Measurements from ENCODE around the gene GSTM5.
A peak's percentile ranks its signal among the peaks of the same experiment; 100 is the strongest.
"Not testable (repeated sequence)": the region's sequence is repeated elsewhere in the genome, so short reads cannot be mapped to it uniquely, and the experiment has no call there.

Gene GSTM5

GRCh38 chr1:109732390-109732881 is 20.4 kb downstream of the GSTM5 start:
- Mint-ChIP-seq H3K4me3 (no peak overlapping the region), H3K36me3 (peaks cover 5% of the 10 kb centered on the region), H3K27ac (no peak overlapping the region), H3K9me3 (no peaks in the 10 kb centered on the region), H3K4me1 (no peaks in the 10 kb centered on the region)
- ATAC-seq, result no peak
- DNase-seq (ENCODE audit: low spot score in 2 of 2), result no peak

GRCh38 chr1:109733236-109733870 is 21.3 kb downstream of the GSTM5 start:
- H3K9me3 Mint-ChIP-seq, result no peaks in the 10 kb centered on the region
- DNase-seq (ENCODE audit: low spot score in 2 of 2) (no peak), ATAC-seq (no peak)
- H3K4me3 Mint-ChIP-seq, result no peak overlapping the region
- peaks cover 5% of the 10 kb centered on the region for H3K36me3 Mint-ChIP-seq
- H3K27ac Mint-ChIP-seq, result no peak overlapping the region
- H3K4me1 Mint-ChIP-seq, result no peaks in the 10 kb centered on the region

GRCh38 chr1:109739738-109740614 is 27.9 kb downstream of the GSTM5 start:
- Mint-ChIP-seq H3K9me3 (no peaks in the 10 kb centered on the region), H3K27ac (peak overlapping the region; percentile 29), H3K4me3 (peak overlapping the region; percentile 74), H3K36me3 (peaks cover 5% of the 10 kb centered on the region), H3K4me1 (peaks cover 12% of the 10 kb centered on the region)
- DNase-seq (ENCODE audit: low spot score in 2 of 2), result peak; percentile 74 to 82
- ATAC-seq, result peak; percentile 96

- Mint-ChIP-seq H3K4me1 (peaks cover 12% of the 10 kb centered on the region), H3K4me3 (peak within 1 kb of the TSS; percentile 74), H3K27ac (peak within 1 kb of the TSS; percentile 29), H3K36me3 (peaks cover 5% of the 10 kb centered on the region), H3K9me3 (no peaks in the 10 kb centered on the region)
- DNase-seq (ENCODE audit: low spot score in 2 of 2) (no peak), ATAC-seq (peak; percentile 4)
These were observed 28.7 kb downstream of the GSTM5 start, which contains the start of gene GSTM3 for GRCh38 chr1:109740615-109741373. Gene GSTM3 (minus strand): TSS chr1:109741038. CDS start chr1:109740287, 751 bp downstream.

- H3K4me3 Mint-ChIP-seq; H3K4me1 Mint-ChIP-seq; H3K9me3 Mint-ChIP-seq; DNase-seq (ENCODE audit: low spot score in 2 of 2); ATAC-seq; H3K36me3 Mint-ChIP-seq; H3K27ac Mint-ChIP-seq: not testable (repeated sequence)
These were observed 36.3 kb downstream of the GSTM5 start for GRCh38 chr1:109748311-109748710.

- no peak for DNase-seq (ENCODE audit: low spot score in 2 of 2)
- Mint-ChIP-seq H3K27ac (no peak overlapping the region), H3K4me3 (no peak overlapping the region), H3K36me3 (no peaks in the 10 kb centered on the region), H3K4me1 (no peaks in the 10 kb centered on the region), H3K9me3 (no peaks in the 10 kb centered on the region)
- ATAC-seq, result no peak
These were observed 37.2 kb downstream of the GSTM5 start for GRCh38 chr1:109749221-109749620.

GRCh38 chr1:109750241-109750882 is 38.3 kb downstream of the GSTM5 start:
- no peak overlapping the region for H3K4me3 Mint-ChIP-seq
- DNase-seq (ENCODE audit: low spot score in 2 of 2) (no peak), ATAC-seq (no peak)
- no peaks in the 10 kb centered on the region for H3K9me3 Mint-ChIP-seq
- H3K36me3 Mint-ChIP-seq, result no peaks in the 10 kb centered on the region
- no peak overlapping the region for H3K27ac Mint-ChIP-seq
- no peaks in the 10 kb centered on the region for H3K4me1 Mint-ChIP-seq

- Mint-ChIP-seq H3K27ac (no peak overlapping the region), H3K36me3 (no peaks in the 10 kb centered on the region), H3K9me3 (no peaks in the 10 kb centered on the region), H3K4me1 (no peaks in the 10 kb centered on the region), H3K4me3 (no peak overlapping the region)
- ATAC-seq (no peak), DNase-seq (ENCODE audit: low spot score in 2 of 2) (no peak)
These were observed 38.9 kb downstream of the GSTM5 start for GRCh38 chr1:109750920-109751319.

- H3K4me3 Mint-ChIP-seq, result no peak overlapping the region
- no peak for ATAC-seq
- no peak overlapping the region for H3K27ac Mint-ChIP-seq
- H3K9me3 Mint-ChIP-seq, result no peaks in the 10 kb centered on the region
- no peak for DNase-seq (ENCODE audit: low spot score in 2 of 2)
- no peaks in the 10 kb centered on the region for H3K4me1 Mint-ChIP-seq
- H3K36me3 Mint-ChIP-seq, result no peaks in the 10 kb centered on the region
These were observed 39.6 kb downstream of the GSTM5 start for GRCh38 chr1:109751531-109752260.

GRCh38 chr1:109754738-109755137 is 42.7 kb downstream of the GSTM5 start:
- no peak for DNase-seq (ENCODE audit: low spot score in 2 of 2)
- Mint-ChIP-seq H3K27ac (no peak overlapping the region), H3K9me3 (no peaks in the 10 kb centered on the region), H3K4me1 (no peaks in the 10 kb centered on the region), H3K36me3 (no peaks in the 10 kb centered on the region), H3K4me3 (no peak overlapping the region)
- ATAC-seq, result no peak

- not testable (repeated sequence) for H3K4me3 Mint-ChIP-seq; ATAC-seq; H3K27ac Mint-ChIP-seq; DNase-seq (ENCODE audit: low spot score in 2 of 2); H3K36me3 Mint-ChIP-seq; H3K9me3 Mint-ChIP-seq; H3K4me1 Mint-ChIP-seq
These were observed 44.3 kb downstream of the GSTM5 start for GRCh38 chr1:109756325-109756724.

- no peak overlapping the region for H3K4me3 Mint-ChIP-seq
- H3K4me1 Mint-ChIP-seq, result peaks cover 4% of the 10 kb centered on the region
- ATAC-seq (no peak), DNase-seq (ENCODE audit: low spot score in 2 of 2) (no peak)
- no peak overlapping the region for H3K27ac Mint-ChIP-seq
- H3K36me3 Mint-ChIP-seq, result no peaks in the 10 kb centered on the region
- no peaks in the 10 kb centered on the region for H3K9me3 Mint-ChIP-seq
These were observed 44.9 kb downstream of the GSTM5 start for GRCh38 chr1:109756848-109757521.

- no peaks in the 10 kb centered on the region for H3K9me3 Mint-ChIP-seq
- peaks cover 4% of the 10 kb centered on the region for H3K4me1 Mint-ChIP-seq
- no peak overlapping the region for H3K4me3 Mint-ChIP-seq
- ATAC-seq, result no peak
- H3K27ac Mint-ChIP-seq, result no peak overlapping the region
- no peaks in the 10 kb centered on the region for H3K36me3 Mint-ChIP-seq
- no peak for DNase-seq (ENCODE audit: low spot score in 2 of 2)
These were observed 46.1 kb downstream of the GSTM5 start for GRCh38 chr1:109757936-109758786.

Measured in stimulated activated effector memory CD8-positive, alpha-beta T cell treated with anti-CD3 and anti-CD28 coated beads, Interleukin-12 subunit alpha, Interleukin-12 subunit beta, amount 100 ng/mL, for 72 hours (primary cell).